Measurements from ENCODE around the gene ARAP2. TPM values are rescaled to one million over a fixed set of nuclear protein-coding genes. Genes with fewer than 3 reads are reported as not detected.

ARAP2 gene
- total RNA-seq, 1 donor from 2014 or later, result 29.5 TPM

GRCh38 chr4:36208893-36209473 lies 35.3 kb downstream of the ARAP2 start:
- Mint-ChIP-seq H3K4me1 (ENCODE audit: low read depth) (peaks cover 46% of the 10 kb centered on the region), H3K27me3 (ENCODE audit: low read depth) (no peaks in the 10 kb centered on the region), H3K27ac (peak overlapping the region; percentile 74), H3K36me3 (ENCODE audit: low read depth) (peaks cover 81% of the 10 kb centered on the region), H3K9me3 (no peaks in the 10 kb centered on the region), H3K4me3 (ENCODE audit: low read depth) (peak overlapping the region; percentile 13)
- DNase-seq (ENCODE audit: low spot score), result no peak
- intact Hi-C loops (cut with micrococcal nuclease), result loop anchor here (2.0 kb wide), 1 partner anchor 78 kb away; no protein-coding TSS in a partner anchor

GRCh38 chr4:36207831-36208520 lies 36.3 kb downstream of the ARAP2 start:
- Mint-ChIP-seq H3K36me3 (ENCODE audit: low read depth) (peaks cover 84% of the 10 kb centered on the region), H3K4me1 (ENCODE audit: low read depth) (peaks cover 44% of the 10 kb centered on the region), H3K27me3 (ENCODE audit: low read depth) (no peaks in the 10 kb centered on the region), H3K9me3 (no peaks in the 10 kb centered on the region), H3K4me3 (ENCODE audit: low read depth) (no peak overlapping the region), H3K27ac (no peak overlapping the region)
- DNase-seq (ENCODE audit: low spot score), result no peak
- intact Hi-C loops (cut with micrococcal nuclease), result loop anchor here (2.0 kb wide), 1 partner anchor 79 kb away; no protein-coding TSS in a partner anchor

- Mint-ChIP-seq H3K27me3 (ENCODE audit: low read depth) (no peaks in the 10 kb centered on the region), H3K4me1 (ENCODE audit: low read depth) (peaks cover 44% of the 10 kb centered on the region), H3K27ac (no peak overlapping the region), H3K4me3 (ENCODE audit: low read depth) (no peak overlapping the region), H3K9me3 (no peaks in the 10 kb centered on the region), H3K36me3 (ENCODE audit: low read depth) (peaks cover 81% of the 10 kb centered on the region)
- no peak for DNase-seq (ENCODE audit: low spot score)
- intact Hi-C loops (cut with micrococcal nuclease), result no loop called here
Measured at GRCh38 chr4:36207367-36207766, 36.9 kb downstream of the ARAP2 start.

- Mint-ChIP-seq H3K9me3 (no peaks in the 10 kb centered on the region), H3K4me1 (ENCODE audit: low read depth) (peaks cover 44% of the 10 kb centered on the region), H3K27me3 (ENCODE audit: low read depth) (no peaks in the 10 kb centered on the region), H3K27ac (no peak overlapping the region), H3K4me3 (ENCODE audit: low read depth) (no peak overlapping the region), H3K36me3 (ENCODE audit: low read depth) (peaks cover 77% of the 10 kb centered on the region)
- intact Hi-C loops (cut with micrococcal nuclease), result no loop called here
- DNase-seq (ENCODE audit: low spot score), result no peak
Measured at GRCh38 chr4:36206603-36207311, 37.6 kb downstream of the ARAP2 start.

- H3K27ac Mint-ChIP-seq, result no peak overlapping the region
- H3K9me3 Mint-ChIP-seq, result no peaks in the 10 kb centered on the region
- H3K36me3 Mint-ChIP-seq (ENCODE audit: low read depth), result peaks cover 71% of the 10 kb centered on the region
- no peaks in the 10 kb centered on the region for H3K27me3 Mint-ChIP-seq (ENCODE audit: low read depth)
- no peak overlapping the region for H3K4me3 Mint-ChIP-seq (ENCODE audit: low read depth)
- DNase-seq (ENCODE audit: low spot score), result no peak
- peaks cover 42% of the 10 kb centered on the region for H3K4me1 Mint-ChIP-seq (ENCODE audit: low read depth)
- intact Hi-C loops (cut with micrococcal nuclease), result no loop called here
Measured at GRCh38 chr4:36206012-36206411, 38.3 kb downstream of the ARAP2 start.

- H3K4me3 Mint-ChIP-seq (ENCODE audit: low read depth), result no peak overlapping the region
- no peaks in the 10 kb centered on the region for H3K9me3 Mint-ChIP-seq
- intact Hi-C loops (cut with micrococcal nuclease), result loop anchor here (10.0 kb wide), 1 partner anchor 224 kb away; no protein-coding TSS in a partner anchor
- peaks cover 36% of the 10 kb centered on the region for H3K36me3 Mint-ChIP-seq (ENCODE audit: low read depth)
- no peak for DNase-seq (ENCODE audit: low spot score)
- no peaks in the 10 kb centered on the region for H3K27me3 Mint-ChIP-seq (ENCODE audit: low read depth)
- peaks cover 13% of the 10 kb centered on the region for H3K4me1 Mint-ChIP-seq (ENCODE audit: low read depth)
- H3K27ac Mint-ChIP-seq, result no peak overlapping the region
Measured at GRCh38 chr4:36198861-36199260, 45.5 kb downstream of the ARAP2 start.

GRCh38 chr4:36198068-36198808 lies 46.1 kb downstream of the ARAP2 start:
- no peak overlapping the region for H3K4me3 Mint-ChIP-seq (ENCODE audit: low read depth)
- peaks cover 13% of the 10 kb centered on the region for H3K4me1 Mint-ChIP-seq (ENCODE audit: low read depth)
- H3K36me3 Mint-ChIP-seq (ENCODE audit: low read depth), result peaks cover 33% of the 10 kb centered on the region
- H3K9me3 Mint-ChIP-seq, result no peaks in the 10 kb centered on the region
- no peak for DNase-seq (ENCODE audit: low spot score)
- intact Hi-C loops (cut with micrococcal nuclease), result loop anchor here (10.0 kb wide), 1 partner anchor 223 kb away; no protein-coding TSS in a partner anchor
- no peaks in the 10 kb centered on the region for H3K27me3 Mint-ChIP-seq (ENCODE audit: low read depth)
- H3K27ac Mint-ChIP-seq, result no peak overlapping the region

GRCh38 chr4:36197501-36197900 lies 46.8 kb downstream of the ARAP2 start:
- Mint-ChIP-seq H3K27ac (no peak overlapping the region), H3K27me3 (ENCODE audit: low read depth) (no peaks in the 10 kb centered on the region), H3K36me3 (ENCODE audit: low read depth) (peaks cover 34% of the 10 kb centered on the region), H3K4me1 (ENCODE audit: low read depth) (peaks cover 13% of the 10 kb centered on the region), H3K4me3 (ENCODE audit: low read depth) (no peak overlapping the region), H3K9me3 (no peaks in the 10 kb centered on the region)
- DNase-seq (ENCODE audit: low spot score), result no peak
- intact Hi-C loops (cut with micrococcal nuclease), result loop anchor here (10.0 kb wide), 1 partner anchor 223 kb away; no protein-coding TSS in a partner anchor

GRCh38 chr4:36196145-36196913 lies 48.0 kb downstream of the ARAP2 start:
- no peak for DNase-seq (ENCODE audit: low spot score)
- Mint-ChIP-seq H3K27ac (no peak overlapping the region), H3K4me1 (ENCODE audit: low read depth) (peaks cover 18% of the 10 kb centered on the region), H3K27me3 (ENCODE audit: low read depth) (no peaks in the 10 kb centered on the region), H3K9me3 (no peaks in the 10 kb centered on the region), H3K36me3 (ENCODE audit: low read depth) (peaks cover 42% of the 10 kb centered on the region), H3K4me3 (ENCODE audit: low read depth) (no peak overlapping the region)
- intact Hi-C loops (cut with micrococcal nuclease), result loop anchor here (10.0 kb wide), 1 partner anchor 222 kb away; no protein-coding TSS in a partner anchor

- Mint-ChIP-seq H3K4me1 (ENCODE audit: low read depth) (peaks cover 47% of the 10 kb centered on the region), H3K9me3 (no peaks in the 10 kb centered on the region), H3K4me3 (ENCODE audit: low read depth) (no peak overlapping the region), H3K36me3 (ENCODE audit: low read depth) (peaks cover 56% of the 10 kb centered on the region), H3K27ac (no peak overlapping the region), H3K27me3 (ENCODE audit: low read depth) (no peaks in the 10 kb centered on the region)
- no peak for DNase-seq (ENCODE audit: low spot score)
- intact Hi-C loops (cut with micrococcal nuclease), result loop anchor here (5.0 to 10.0 kb wide), 2 partner anchors 94 to 218 kb away; no protein-coding TSS in a partner anchor
Measured at GRCh38 chr4:36192922-36193321, 51.4 kb downstream of the ARAP2 start.

- peak overlapping the region; percentile 75 for H3K27ac Mint-ChIP-seq
- DNase-seq (ENCODE audit: low spot score), result no peak
- intact Hi-C loops (cut with micrococcal nuclease), result loop anchor here (2.0 to 10.0 kb wide), 4 partner anchors 53 to 215 kb away; no protein-coding TSS in a partner anchor
- H3K36me3 Mint-ChIP-seq (ENCODE audit: low read depth), result peaks cover 54% of the 10 kb centered on the region
- no peaks in the 10 kb centered on the region for H3K9me3 Mint-ChIP-seq
- peak overlapping the region; percentile 27 for H3K4me3 Mint-ChIP-seq (ENCODE audit: low read depth)
- peaks cover 38% of the 10 kb centered on the region for H3K4me1 Mint-ChIP-seq (ENCODE audit: low read depth)
- H3K27me3 Mint-ChIP-seq (ENCODE audit: low read depth), result no peaks in the 10 kb centered on the region
Measured at GRCh38 chr4:36189511-36190226, 54.6 kb downstream of the ARAP2 start.

Measured in activated T-helper 2 cell treated with anti-CD3 and anti-CD28 coated beads, Interferon-gamma antibody, Interleukin-2, Interleukin-4, amounts not matched to agents 10 μg/mL and 5 μg/mL and 100 μg/mL, durations not matched to agents 14 hours and 24 hours and 36 hours (primary cell).